Naive B cell (primary cell): ENCODE measurements around the gene PPP1R9A. TPM values are rescaled to one million over a fixed set of nuclear protein-coding genes. Genes with fewer than 3 reads are reported as not detected.
"Not testable (repeated sequence)": the region's sequence is repeated elsewhere in the genome, so short reads cannot be mapped to it uniquely, and the experiment has no call there.

Source experiments
- ATAC-seq, 2 donors: fragments of 150-1000 bp; cut with Tn5 transposase; 2 replicates each; pipeline ENCODE4 v1.10.0; 2021; ENCODE audit warnings: low read depth in 2 of 2, mild to moderate bottlenecking in 2 of 2, moderate library complexity in 2 of 2
- DNase-seq: peaks from one replicate; pipeline ENCODE4 v3.0.0; 2022
- H3K27ac Mint-ChIP-seq, 6 donors: one replicate each; pipeline ENCODE4 v1.8.0; 2020 to 2022; ENCODE audit warnings: mild to moderate bottlenecking in 6 of 6, mixed read lengths in 6 of 6, moderate library complexity in 5 of 6, inconsistent platforms in 2 of 6
- H3K27me3 Mint-ChIP-seq, 3 donors: one replicate each; pipeline ENCODE4 v1.8.0; 2021 to 2022; ENCODE audit warnings: mixed read lengths in 3 of 3, mild to moderate bottlenecking in 1 of 3
- H3K36me3 Mint-ChIP-seq, 2 donors: one replicate each; pipeline ENCODE4 v1.8.0; 2020 to 2022; ENCODE audit warnings: mixed read lengths in 2 of 2, inconsistent platforms in 1 of 2, mild to moderate bottlenecking in 1 of 2
- H3K4me1 Mint-ChIP-seq, 3 donors: one replicate each; pipeline ENCODE4 v1.8.0; 2020 to 2022; ENCODE audit warnings: mixed read lengths in 3 of 3, inconsistent platforms in 1 of 3, mild to moderate bottlenecking in 1 of 3, moderate library complexity in 1 of 3
- H3K4me3 Mint-ChIP-seq, 8 donors: one replicate each; pipeline ENCODE4 v1.8.0; 2020 to 2022; ENCODE audit warnings: mild to moderate bottlenecking in 8 of 8, mixed read lengths in 8 of 8, moderate library complexity in 8 of 8, inconsistent platforms in 2 of 8
- H3K9me3 Mint-ChIP-seq, 7 donors: one replicate each; pipeline ENCODE4 v1.8.0; 2020 to 2022; ENCODE audit warnings: mixed read lengths in 7 of 7, mild to moderate bottlenecking in 5 of 7, inconsistent platforms in 2 of 7, moderate library complexity in 1 of 7
- polyA plus RNA-seq, 6 donors: library from polyadenylated mRNA; unstranded; fragments of 300-500 nt; fragmentation: Illumina TruSeq; gene quantifications; one replicate each; pipeline ENCODE4 v1.2.3, GENCODE V29; 2021; ENCODE audit warnings: low read depth in 6 of 6

Gene PPP1R9A
- polyA plus RNA-seq, 6 donors from 2014 or later, result 0.63 to 2.2 (median 1.4) TPM

DNA sequence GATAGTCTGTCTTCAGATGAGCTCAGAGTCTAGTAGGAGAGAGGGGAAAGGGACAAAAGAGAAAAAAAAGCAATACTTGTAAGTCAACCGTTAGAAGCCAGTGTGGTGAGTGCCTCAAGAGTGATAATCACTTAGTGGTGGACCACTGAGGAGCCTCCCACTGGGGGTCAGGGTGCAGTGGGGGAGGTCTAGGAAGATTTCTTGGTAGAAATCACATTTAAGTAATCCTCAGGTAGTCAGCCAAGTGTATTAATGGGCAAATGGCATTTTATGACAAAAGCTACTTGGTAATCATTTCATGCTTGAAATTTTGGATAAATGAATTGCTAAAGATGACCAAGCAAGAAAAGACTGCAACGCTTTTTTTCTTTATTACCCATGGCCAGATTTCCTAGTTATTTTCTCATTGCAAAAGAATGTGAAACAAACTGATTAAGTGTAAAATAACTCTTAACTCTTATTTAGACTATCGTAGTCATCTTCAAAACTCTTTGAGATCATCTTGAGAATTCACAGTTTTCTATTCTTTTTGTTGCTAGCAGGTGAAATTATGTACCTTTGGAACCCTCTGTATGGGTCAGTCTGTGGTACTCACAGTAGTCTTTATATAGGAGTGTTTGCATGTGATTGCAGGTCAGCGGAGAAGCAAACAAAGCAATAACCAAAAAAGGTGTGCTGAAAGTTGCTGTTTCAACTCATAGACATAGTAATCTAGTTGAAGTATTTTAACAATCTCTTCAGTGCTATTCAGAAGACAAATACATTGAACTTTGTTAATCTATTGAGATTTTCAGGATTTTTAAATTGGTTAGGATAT, 63.9 kb downstream of the PPP1R9A start:
- H3K27ac Mint-ChIP-seq, result no peak overlapping the region
- H3K27me3 Mint-ChIP-seq, result peaks cover 0 to 5% (median 0%) of the 10 kb centered on the region in 3 donors
- peaks cover 8 to 15% (median 8%) of the 10 kb centered on the region in 3 donors for H3K4me1 Mint-ChIP-seq
- ATAC-seq (no peak), DNase-seq (no peak)
- H3K4me3 Mint-ChIP-seq, result no peak overlapping the region
- H3K36me3 Mint-ChIP-seq, result peaks cover 0 to 8% of the 10 kb centered on the region in 2 donors
- peaks cover 1 to 7% (median 5%) of the 10 kb centered on the region in 7 donors for H3K9me3 Mint-ChIP-seq

DNA sequence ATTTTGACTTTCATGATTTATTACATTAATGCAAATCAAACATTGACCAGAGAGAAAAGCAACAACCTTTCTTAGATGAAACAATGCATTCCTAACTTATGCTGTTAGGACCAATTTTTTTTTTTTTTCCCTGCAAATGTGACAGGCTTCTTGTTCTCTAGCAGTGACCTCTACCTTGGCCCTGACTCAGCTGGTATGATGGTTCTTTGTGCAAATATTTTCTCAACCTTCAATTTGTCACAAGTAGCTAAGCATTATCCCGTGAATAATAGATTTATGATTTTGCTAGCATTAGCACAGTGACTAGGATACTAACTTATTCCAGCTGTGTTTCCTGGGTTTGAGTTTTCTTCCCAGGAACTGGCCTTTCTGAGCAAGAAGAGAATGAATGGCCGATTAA, 64.9 kb downstream of the PPP1R9A start:
- peaks cover 0 to 5% (median 0%) of the 10 kb centered on the region in 3 donors for H3K27me3 Mint-ChIP-seq
- peaks cover 8 to 15% (median 8%) of the 10 kb centered on the region in 3 donors for H3K4me1 Mint-ChIP-seq
- H3K27ac Mint-ChIP-seq, result no peak overlapping the region
- ATAC-seq (no peak), DNase-seq (no peak)
- peaks cover 0 to 8% of the 10 kb centered on the region in 2 donors for H3K36me3 Mint-ChIP-seq
- peaks cover 0 to 6% (median 4%) of the 10 kb centered on the region in 7 donors for H3K9me3 Mint-ChIP-seq
- no peak overlapping the region for H3K4me3 Mint-ChIP-seq

DNA sequence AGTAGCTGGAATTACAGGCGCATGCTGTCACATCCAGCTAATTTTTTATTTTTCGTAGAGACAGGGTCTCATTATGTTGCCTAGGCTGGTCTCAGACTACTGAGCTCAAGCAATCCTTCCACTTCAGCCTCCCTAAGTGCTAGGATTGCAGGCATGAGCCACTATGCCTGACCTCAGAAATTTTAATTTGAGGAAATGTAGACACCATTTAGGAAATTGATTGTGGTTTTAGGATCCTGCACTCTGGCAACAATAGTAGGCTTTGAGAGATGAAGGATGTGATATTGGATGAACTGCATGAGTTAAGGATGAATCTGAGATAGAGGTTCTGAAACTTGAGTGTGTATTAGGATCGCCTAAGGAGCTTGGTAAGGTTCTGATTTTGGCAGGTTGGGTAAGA, 66.5 kb downstream of the PPP1R9A start:
- Mint-ChIP-seq H3K4me3 (no peak overlapping the region), H3K9me3 (peaks cover 0 to 4% (median under 1%) of the 10 kb centered on the region in 7 donors), H3K36me3 (peaks cover 0 to 3% of the 10 kb centered on the region in 2 donors), H3K4me1 (peaks cover 8 to 15% (median 8%) of the 10 kb centered on the region in 3 donors), H3K27me3 (peaks cover 0 to under 1% (median 0%) of the 10 kb centered on the region in 3 donors), H3K27ac (no peak overlapping the region)
- ATAC-seq, result no peak
- no peak for DNase-seq

DNA sequence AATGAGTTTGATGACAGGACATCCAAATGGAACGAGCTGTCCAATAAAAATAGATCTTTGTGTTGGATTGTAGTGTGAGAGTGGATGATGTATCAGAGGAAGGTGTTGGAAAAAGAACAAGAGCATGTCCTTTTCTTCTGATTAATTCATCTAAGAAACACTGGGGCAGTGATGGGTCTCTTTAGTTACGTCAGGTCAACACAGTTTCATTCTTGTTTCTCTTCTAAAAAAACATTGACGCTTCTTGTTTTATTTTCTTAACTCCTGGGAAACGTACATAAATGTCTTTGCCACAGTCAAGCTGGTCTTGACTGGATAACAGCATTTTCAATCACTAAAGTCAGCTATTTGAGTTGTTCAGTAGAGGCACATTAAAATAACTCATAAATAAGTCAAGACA, 67.0 kb downstream of the PPP1R9A start:
- Mint-ChIP-seq H3K36me3 (no peaks in the 10 kb centered on the region), H3K4me3 (no peak overlapping the region), H3K27ac (no peak overlapping the region), H3K9me3 (peaks cover 0 to 4% (median 0%) of the 10 kb centered on the region in 7 donors), H3K27me3 (no peaks in the 10 kb centered on the region), H3K4me1 (peaks cover 8 to 15% (median 8%) of the 10 kb centered on the region in 3 donors)
- ATAC-seq, result no peak
- DNase-seq, result no peak

DNA sequence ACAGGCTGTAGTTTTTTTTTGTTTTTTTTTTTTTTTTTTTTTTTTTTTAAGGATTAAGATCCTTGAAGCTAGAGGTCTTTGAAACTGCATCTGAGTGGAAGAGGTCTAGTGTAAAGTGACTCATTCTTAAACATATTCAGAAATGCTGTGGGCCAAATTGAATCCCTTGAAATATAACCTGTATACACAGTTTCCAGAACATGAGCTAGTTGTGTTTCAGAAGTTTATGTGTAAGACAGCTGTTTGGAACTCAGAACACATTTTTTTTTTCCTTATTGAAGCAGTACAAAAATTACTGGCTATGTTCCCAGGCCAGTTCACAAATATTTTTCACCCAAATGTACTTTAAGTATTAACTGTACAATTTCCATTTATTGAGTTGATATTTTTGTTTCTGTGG, 67.9 kb downstream of the PPP1R9A start:
- ATAC-seq (no peak), DNase-seq (no peak)
- Mint-ChIP-seq H3K36me3 (no peaks in the 10 kb centered on the region), H3K27ac (no peak overlapping the region), H3K4me1 (peaks cover 8 to 15% (median 8%) of the 10 kb centered on the region in 3 donors), H3K9me3 (peaks cover 0 to 4% (median 0%) of the 10 kb centered on the region in 7 donors), H3K4me3 (no peak overlapping the region), H3K27me3 (no peaks in the 10 kb centered on the region)

DNA sequence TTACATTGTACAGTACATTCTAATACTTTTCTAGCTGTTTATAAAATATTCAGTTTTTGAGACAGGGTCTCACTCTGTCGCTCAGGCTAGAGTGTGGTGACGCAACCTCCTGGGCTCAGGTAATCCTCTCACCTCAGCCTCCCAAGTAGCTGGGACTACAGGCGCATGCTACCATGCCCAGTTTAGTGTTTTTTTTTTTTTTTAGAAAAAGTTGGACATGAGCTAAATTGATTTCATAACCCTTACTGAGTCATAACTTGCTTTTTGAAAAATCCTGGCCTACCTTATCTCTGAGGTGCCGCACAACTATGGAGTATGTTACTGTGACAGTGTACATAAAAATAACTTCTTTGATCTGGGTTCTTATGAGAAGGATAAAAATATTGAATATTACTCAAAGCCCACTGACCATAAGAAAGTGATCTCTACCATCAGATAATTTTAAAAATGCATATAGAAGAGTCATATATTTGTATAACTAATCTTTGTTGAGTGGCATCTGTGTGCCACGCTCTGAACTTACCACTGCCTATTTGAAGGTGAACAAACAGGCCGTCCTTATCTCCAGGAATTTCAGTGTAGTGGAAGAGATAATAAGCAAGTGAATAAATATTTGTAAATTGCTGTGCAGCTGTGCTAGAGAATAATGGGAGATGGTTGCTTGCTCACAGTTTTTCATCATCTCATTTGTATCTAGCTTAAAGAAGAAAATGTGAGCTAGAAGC, 73.2 kb downstream of the PPP1R9A start:
- Mint-ChIP-seq H3K36me3 (no peaks in the 10 kb centered on the region), H3K4me1 (peaks cover 0 to 5% (median 0%) of the 10 kb centered on the region in 3 donors), H3K27ac (no peak overlapping the region), H3K4me3 (no peak overlapping the region), H3K27me3 (no peaks in the 10 kb centered on the region), H3K9me3 (peaks cover 0 to 8% (median 4%) of the 10 kb centered on the region in 7 donors)
- ATAC-seq (no peak), DNase-seq (no peak)

DNA sequence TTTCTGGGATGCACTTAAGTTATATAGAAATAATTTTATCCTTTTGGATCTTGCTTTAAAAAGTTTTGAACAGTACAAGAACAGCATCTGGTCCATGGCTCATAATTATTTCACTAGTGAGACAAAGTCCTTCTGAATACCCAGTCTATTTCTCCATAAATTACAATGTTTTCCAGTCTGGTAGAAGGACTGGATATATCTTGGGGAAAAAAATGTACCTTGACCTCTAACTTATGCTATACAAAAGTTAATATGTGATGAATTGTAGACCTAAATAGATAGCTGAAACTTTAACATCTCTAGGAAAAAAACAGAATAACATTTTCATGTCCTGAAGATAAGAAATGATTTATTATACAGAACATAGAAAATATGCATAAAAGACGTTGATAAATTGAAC, 88.5 kb downstream of the PPP1R9A start:
- H3K4me3 Mint-ChIP-seq, result no peak overlapping the region
- peaks cover 0 to 4% (median 3%) of the 10 kb centered on the region in 7 donors for H3K9me3 Mint-ChIP-seq
- no peaks in the 10 kb centered on the region for H3K4me1 Mint-ChIP-seq
- H3K36me3 Mint-ChIP-seq, result no peaks in the 10 kb centered on the region
- no peak for DNase-seq
- H3K27ac Mint-ChIP-seq, result no peak overlapping the region
- no peak for ATAC-seq
- no peaks in the 10 kb centered on the region for H3K27me3 Mint-ChIP-seq

DNA sequence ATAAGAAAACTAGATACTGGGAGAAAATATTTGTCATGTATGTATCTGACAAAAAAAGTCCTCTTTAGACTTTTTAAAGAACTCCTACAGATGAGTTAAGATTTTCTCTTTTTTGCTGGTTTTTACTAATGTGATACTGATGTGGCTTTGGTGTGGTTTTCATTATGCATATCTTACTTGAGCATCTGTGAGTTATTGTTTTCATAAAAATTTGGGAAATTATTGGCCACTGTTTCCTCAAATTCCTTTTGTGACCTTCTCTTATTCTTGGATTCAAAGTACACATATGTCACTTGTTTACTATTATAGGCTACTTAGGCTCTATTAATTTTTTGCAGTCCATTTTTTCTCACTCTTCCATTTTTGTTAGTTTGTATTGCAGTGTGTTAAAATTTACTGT, 89.0 kb downstream of the PPP1R9A start:
- no peak for DNase-seq
- H3K27ac Mint-ChIP-seq, result no peak overlapping the region
- H3K9me3 Mint-ChIP-seq, result peaks cover 0 to under 1% (median 0%) of the 10 kb centered on the region in 7 donors
- H3K4me3 Mint-ChIP-seq, result no peak overlapping the region
- H3K36me3 Mint-ChIP-seq, result no peaks in the 10 kb centered on the region
- no peaks in the 10 kb centered on the region for H3K27me3 Mint-ChIP-seq
- H3K4me1 Mint-ChIP-seq, result no peaks in the 10 kb centered on the region
- ATAC-seq, result no peak

DNA sequence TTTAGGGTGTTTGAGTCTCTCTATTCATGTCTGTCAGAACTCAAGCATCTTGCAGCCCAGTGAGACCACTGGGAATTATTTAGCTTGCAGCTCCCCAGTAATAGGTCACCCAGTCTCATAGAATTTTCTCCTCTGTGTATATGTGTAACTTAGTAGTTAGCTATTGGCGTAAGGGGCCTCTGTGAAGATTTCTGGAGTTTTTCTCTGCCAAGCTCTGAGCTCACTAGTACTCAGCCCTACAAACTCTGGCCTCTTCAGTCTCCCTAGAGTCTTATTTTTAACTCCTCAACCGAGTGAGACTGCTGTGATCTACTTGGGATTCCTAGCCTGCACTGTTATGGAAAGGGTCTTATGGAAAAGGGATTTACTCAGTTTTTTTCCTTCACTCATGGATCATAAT, 90.2 kb downstream of the PPP1R9A start:
- H3K9me3 Mint-ChIP-seq, result no peaks in the 10 kb centered on the region
- no peak overlapping the region for H3K4me3 Mint-ChIP-seq
- DNase-seq, result no peak

DNA sequence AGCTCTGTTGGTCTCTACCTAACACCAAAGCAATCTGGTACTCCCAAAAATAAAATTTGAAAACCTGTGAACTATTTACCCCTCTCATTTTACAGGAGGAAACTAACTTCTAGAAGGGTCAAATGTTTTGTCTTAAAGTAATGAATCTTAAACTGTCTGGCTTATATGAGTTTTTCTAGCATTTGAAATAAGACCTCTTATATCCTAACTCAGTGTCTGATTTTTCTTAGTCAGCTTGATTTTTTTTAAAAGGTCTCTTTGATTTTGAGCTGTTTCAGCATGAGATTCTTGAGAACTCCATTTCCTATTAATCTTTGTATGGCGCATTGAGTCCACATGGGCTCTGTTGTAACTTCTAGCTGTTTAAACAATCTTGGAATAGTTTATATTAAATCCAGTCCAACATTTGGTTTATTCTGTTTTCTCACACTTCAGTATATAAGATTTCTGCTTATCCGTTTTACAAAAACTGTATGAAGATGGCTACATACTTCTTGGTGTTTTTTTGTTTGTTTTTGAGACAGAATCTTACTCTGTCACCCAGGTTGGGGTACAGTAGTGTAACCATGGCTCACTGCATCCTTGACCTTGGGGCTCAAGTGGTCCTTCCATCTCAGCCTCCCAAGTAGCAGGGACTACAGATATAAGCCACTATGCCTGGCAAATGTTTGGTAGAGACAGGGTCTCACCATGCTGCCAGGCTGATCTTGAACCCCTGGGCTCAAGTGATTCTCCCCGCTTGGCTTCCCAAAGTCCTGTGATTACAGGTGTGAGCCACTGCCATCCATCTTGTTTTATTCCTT, 91.1 kb downstream of the PPP1R9A start:
- H3K4me1 Mint-ChIP-seq, result peaks cover 5 to 6% (median 6%) of the 10 kb centered on the region in 3 donors
- H3K4me3 Mint-ChIP-seq, result no peak overlapping the region
- DNase-seq, result no peak
- no peak for ATAC-seq
- peak overlapping the region in 1 of 6 donors; percentile 27 for H3K27ac Mint-ChIP-seq
- H3K27me3 Mint-ChIP-seq, result no peaks in the 10 kb centered on the region
- no peaks in the 10 kb centered on the region for H3K36me3 Mint-ChIP-seq
- no peaks in the 10 kb centered on the region for H3K9me3 Mint-ChIP-seq

More for the DNA sequence above, 90.2 kb downstream of the PPP1R9A start:
- H3K27me3 Mint-ChIP-seq, result no peaks in the 10 kb centered on the region
- peaks cover 5 to 6% (median 5%) of the 10 kb centered on the region in 3 donors for H3K4me1 Mint-ChIP-seq
- no peak overlapping the region for H3K27ac Mint-ChIP-seq
- no peaks in the 10 kb centered on the region for H3K36me3 Mint-ChIP-seq
- ATAC-seq, result no peak

DNA sequence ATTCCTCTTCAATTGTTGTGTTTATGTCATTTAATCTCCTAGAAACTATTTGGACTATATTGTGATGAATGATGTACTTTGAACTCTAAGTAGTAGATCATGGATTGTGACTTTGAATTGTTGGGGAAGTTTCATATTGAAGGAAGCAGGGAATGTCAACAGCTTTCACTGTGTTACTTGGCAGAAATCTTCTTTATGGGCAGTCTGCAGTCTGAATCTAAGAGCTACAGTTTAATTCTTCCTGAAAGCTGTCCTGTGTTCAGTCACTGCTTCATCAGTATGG, 91.6 kb downstream of the PPP1R9A start:
- H3K4me3 Mint-ChIP-seq, result no peak overlapping the region
- H3K27me3 Mint-ChIP-seq, result no peaks in the 10 kb centered on the region
- no peaks in the 10 kb centered on the region for H3K36me3 Mint-ChIP-seq
- H3K9me3 Mint-ChIP-seq, result no peaks in the 10 kb centered on the region
- peaks cover 5 to 6% (median 6%) of the 10 kb centered on the region in 3 donors for H3K4me1 Mint-ChIP-seq
- ATAC-seq (no peak), DNase-seq (no peak)
- no peak overlapping the region for H3K27ac Mint-ChIP-seq

DNA sequence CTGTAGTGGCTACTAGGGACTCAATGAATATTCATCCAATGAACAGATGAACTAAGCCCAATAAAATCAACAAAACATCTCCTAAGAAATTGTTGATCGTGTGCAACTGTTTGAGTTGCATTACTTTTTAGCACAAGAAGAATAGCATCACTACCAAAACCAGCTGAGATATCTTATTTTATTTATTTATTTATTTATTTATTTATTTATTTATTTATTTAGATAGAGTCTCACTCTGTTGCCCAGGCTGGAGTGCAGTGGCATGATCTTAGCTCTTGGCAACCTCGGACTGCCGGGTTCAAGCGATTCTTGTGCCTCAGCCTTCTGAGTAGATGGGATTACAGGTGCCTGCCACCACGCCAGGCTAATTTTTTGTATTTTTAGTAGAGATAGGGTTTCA, 92.2 kb downstream of the PPP1R9A start:
- ATAC-seq, DNase-seq, H3K36me3 Mint-ChIP-seq, H3K4me1 Mint-ChIP-seq, H3K27me3 Mint-ChIP-seq, H3K9me3 Mint-ChIP-seq, H3K27ac Mint-ChIP-seq, H3K4me3 Mint-ChIP-seq: not testable (repeated sequence)

DNA sequence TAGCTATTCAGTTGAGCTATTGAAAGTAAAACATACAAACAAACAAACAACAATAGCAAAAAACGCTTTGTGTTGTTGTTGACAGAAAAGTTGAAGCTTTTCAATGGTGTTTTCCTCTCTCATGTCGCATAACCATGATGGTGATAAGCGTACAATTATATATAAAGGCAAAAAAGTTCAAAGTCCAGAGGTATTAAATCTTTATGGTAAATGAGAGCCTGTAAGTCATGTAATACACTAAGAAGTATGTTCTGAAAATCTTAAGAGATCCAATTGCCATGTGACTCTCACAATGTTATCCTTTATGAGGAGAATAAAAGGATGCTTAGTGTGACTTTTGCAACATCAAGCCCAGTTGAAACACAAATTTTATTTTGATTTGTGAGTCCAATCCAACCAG, 93.9 kb downstream of the PPP1R9A start:
- DNase-seq, result no peak
- no peak overlapping the region for H3K4me3 Mint-ChIP-seq
- H3K4me1 Mint-ChIP-seq, result peaks cover 5 to 6% (median 6%) of the 10 kb centered on the region in 3 donors
- H3K9me3 Mint-ChIP-seq, result no peaks in the 10 kb centered on the region
- ATAC-seq, result no peak
- no peak overlapping the region for H3K27ac Mint-ChIP-seq
- no peaks in the 10 kb centered on the region for H3K36me3 Mint-ChIP-seq
- no peaks in the 10 kb centered on the region for H3K27me3 Mint-ChIP-seq
